B cell (primary cell): ENCODE measurements around the gene RPL39. TPM values are rescaled to one million over a fixed set of nuclear protein-coding genes. Genes with fewer than 3 reads are reported as not detected.
"Not testable (repeated sequence)": the region's sequence is repeated elsewhere in the genome, so short reads cannot be mapped to it uniquely, and the experiment has no call there.

Source experiments
- ATAC-seq: fragments of 200-7000 bp; cut with Tn5 transposase; one replicate; pipeline ENCODE4 v1.10.0; 2021; ENCODE audit warnings: low read depth, mild to moderate bottlenecking, moderate number of reproducible peaks, moderate library complexity
- CTCF ChIA-PET: fragments of 350-600 bp; sonication (Branson Sonifier 250); formaldehyde crosslinking; loops from one replicate; lab custom pipeline; 2021; ENCODE audit warnings: antibody characterized with exemption, inconsistent platforms; lab: Charles Lee
- POLR2A ChIA-PET: fragments of 350-600 bp; sonication (Branson Sonifier 250); formaldehyde crosslinking; loops from one replicate; lab custom pipeline; 2021; ENCODE audit warnings: antibody characterized with exemption; lab: Charles Lee
- DNase-seq: peaks from one replicate; pipeline ENCODE4 v3.0.0; 2013
- H2AFZ ChIP-seq: 2 replicates; pipeline ENCODE4 v1.6.1; 2012; ENCODE audit warnings: mild to moderate bottlenecking, low read depth, low read length; ENCODE audit not compliant: insufficient read depth, poor library complexity, severe bottlenecking
- H3K27ac ChIP-seq, 2 donors: 1 replicate in 1 of 2; 2 replicates in 1 of 2; pipeline ENCODE4 v1.5.1; 2012 to 2013; ENCODE audit warnings: low read length in 2 of 2, mild to moderate bottlenecking in 2 of 2, moderate library complexity in 1 of 2
- H3K27me3 ChIP-seq, 4 experiments: fragments of 200-600 bp in 1 of 4; sonication (generic) in 1 of 4; replicated peaks in 1 of 4; 1 replicate in 2 of 4; 2 replicates in 2 of 4; pipeline versions ENCODE4 v1.6.1 to v1.7.0; 2013 to 2016; ENCODE audit warnings: low read length in 3 of 4, mild to moderate bottlenecking in 2 of 4, mixed read lengths in 1 of 4, moderate library complexity in 1 of 4; ENCODE audit not compliant: insufficient read depth in 4 of 4, control insufficient read depth in 3 of 4; ENCODE audit errors: control extremely low read depth in 1 of 4
- H3K36me3 ChIP-seq, 2 experiments: replicated peaks in 1 of 2; 1 replicate in 1 of 2; 2 replicates in 1 of 2; pipeline versions ENCODE4 v1.6.1 to v1.7.1; 2013; ENCODE audit warnings: low read length in 1 of 2; ENCODE audit not compliant: insufficient read depth in 2 of 2, control insufficient read depth in 1 of 2; ENCODE audit errors: control extremely low read depth in 1 of 2, extremely low read depth in 1 of 2
- H3K4me1 ChIP-seq, 2 donors: fragments of 200-600 bp in 1 of 2; sonication (generic) in 1 of 2; 1 replicate in 1 of 2; 2 replicates in 1 of 2; pipeline versions ENCODE4 v1.5.1 to v1.6.1; 2013 to 2017; ENCODE audit warnings: low read length in 2 of 2; ENCODE audit not compliant: control insufficient read depth in 2 of 2, insufficient read depth in 2 of 2
- H3K4me2 ChIP-seq: replicated peaks from 2 replicates; pipeline ENCODE3; 2012; ENCODE audit warnings: mild to moderate bottlenecking, low read depth, low read length; ENCODE audit not compliant: poor library complexity, severe bottlenecking
- H3K4me3 ChIP-seq, 5 experiments: fragments of 200-600 bp in 1 of 5; sonication (generic) in 1 of 5; 1 replicate in 3 of 5; 2 replicates in 2 of 5; pipeline versions ENCODE4 v1.5.1 to v1.7.0; 2011 to 2016; ENCODE audit warnings: low read length in 4 of 5, mild to moderate bottlenecking in 4 of 5, low read depth in 2 of 5, control low read depth in 1 of 5, moderate library complexity in 1 of 5; ENCODE audit not compliant: insufficient read depth in 1 of 5; ENCODE audit errors: control extremely low read depth in 1 of 5, extremely low read depth in 1 of 5
- H3K79me2 ChIP-seq: fragments of 200-600 bp; sonication (generic); one replicate; pipeline ENCODE4 v1.6.0; 2016; ENCODE audit warnings: low read length; ENCODE audit not compliant: control insufficient read depth, insufficient read depth
- H3K9ac ChIP-seq: fragments of 200-600 bp; sonication (generic); 2 replicates; pipeline ENCODE4 v1.6.1; 2017; ENCODE audit warnings: mild to moderate bottlenecking, low read length, moderate library complexity
- H3K9me3 ChIP-seq, 3 donors: one replicate each; pipeline versions ENCODE4 v1.6.1 to v1.7.1; 2013; ENCODE audit warnings: low read length in 2 of 3; ENCODE audit not compliant: control insufficient read depth in 2 of 3, insufficient read depth in 1 of 3; ENCODE audit errors: control extremely low read depth in 1 of 3
- H4K20me1 ChIP-seq: 2 replicates; pipeline ENCODE4 v1.6.0; 2012; ENCODE audit warnings: mild to moderate bottlenecking, low read length; ENCODE audit not compliant: insufficient read depth, control insufficient read depth, poor library complexity, severe bottlenecking
- H3K27ac Mint-ChIP-seq: one replicate; pipeline ENCODE4 v1.8.0; 2021; ENCODE audit warnings: mixed read lengths
- H3K27me3 Mint-ChIP-seq: one replicate; pipeline ENCODE4 v1.8.0; 2021; ENCODE audit warnings: mixed read lengths
- H3K4me1 Mint-ChIP-seq: one replicate; pipeline ENCODE4 v1.8.0; 2021; ENCODE audit warnings: mixed read lengths
- H3K4me3 Mint-ChIP-seq: one replicate; pipeline ENCODE4 v1.8.0; 2021; ENCODE audit warnings: mixed read lengths
- H3K9me3 Mint-ChIP-seq: one replicate; pipeline ENCODE4 v1.8.0; 2022; ENCODE audit warnings: mixed read lengths; ENCODE audit not compliant: insufficient read depth
- CTCF ChIP-seq: fragments of 200-600 bp; IDR thresholded peaks from one replicate; pipeline ENCODE4 v1.8.0; 2022; ENCODE audit warnings: antibody characterized with exemption, mild to moderate bottlenecking
- EZH2 ChIP-seq: IDR thresholded peaks from 2 replicates; pipeline ENCODE4 v1.6.1; 2012; ENCODE audit warnings: borderline replicate concordance, low read depth, mild to moderate bottlenecking, moderate library complexity, low read length; ENCODE audit not compliant: insufficient read depth, poor library complexity, severe bottlenecking
- WGBS: methylation state at CpG from one replicate; pipeline ENCODE4 v1.1.5; 2013; ENCODE audit warnings: missing lambda C conversion rate; ENCODE audit not compliant: insufficient coverage; 5-methylcytosine and 5-hydroxymethylcytosine counted together
- intact Hi-C: fragments of 100-400 bp; cut with micrococcal nuclease; formaldehyde crosslinking; loops from one replicate; pipeline ENCODE4 v1.10.0; 2022
- polyA plus RNA-seq: library from polyadenylated mRNA; depleted of rRNA; stranded (reverse); fragments of >200 nt; gene quantifications from 2 replicates; pipeline ENCODE4 v1.2.3, GENCODE V29; 2012
- total RNA-seq, 2 donors: library from RNA; stranded (reverse); fragments of 120-200 nt in 1 of 2; gene quantifications; 1 replicate in 1 of 2; 2 replicates in 1 of 2; pipeline versions ENCODE4 v1.2.3 to v1.2.4, GENCODE V29; 2013 to 2022

RPL39 gene
- total and polyA plus RNA-seq, 2 donors (not counting 1 experiment from before 2014, with no cell fraction given) = 3,356 to 3,572 TPM

DNA sequence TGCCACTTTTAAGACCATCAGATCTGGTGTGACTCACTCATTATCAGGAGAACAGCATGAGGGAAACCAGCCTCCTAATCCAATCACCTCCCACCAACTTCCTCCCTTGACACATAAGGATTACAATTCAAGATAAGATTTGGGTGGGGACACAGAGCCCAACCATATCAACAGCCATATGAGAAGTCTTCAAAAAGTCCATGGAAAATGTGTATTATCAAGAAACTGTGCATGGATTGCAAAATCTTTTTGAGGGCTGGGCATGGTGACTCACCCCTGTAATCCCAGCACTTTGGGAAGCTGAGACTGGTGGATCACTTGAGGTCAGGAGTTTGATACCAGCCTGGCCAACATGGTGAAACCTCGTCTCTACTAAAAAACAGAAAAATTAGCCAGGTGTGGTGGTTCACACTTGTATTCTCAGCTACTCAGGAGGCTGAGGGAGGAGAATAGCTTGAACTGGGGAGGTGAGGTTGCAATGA is 17.8 kb upstream of the RPL39 start:
- H3K4me3 ChIP-seq = no peak overlapping the region
- ChIA-PET POLR2A (no interaction called here), CTCF (no interaction called here)
- H3K9me3 ChIP-seq = no peaks in the 10 kb centered on the region
- Mint-ChIP-seq H3K4me1 (no peaks in the 10 kb centered on the region), H3K27ac (no peak overlapping the region), H3K27me3 (no peaks in the 10 kb centered on the region), H3K4me3 (no peak overlapping the region), H3K9me3 (no peaks in the 10 kb centered on the region)
- no peaks in the 10 kb centered on the region for H3K4me1 ChIP-seq
- no peak overlapping the region for H3K9ac ChIP-seq
- no peak overlapping the region for H3K4me2 ChIP-seq
- H3K79me2 ChIP-seq = no peaks in the 10 kb centered on the region
- intact Hi-C loops = no loop called here
- no peak overlapping the region for H3K27ac ChIP-seq
- no peaks in the 10 kb centered on the region for H3K36me3 ChIP-seq
- no peak overlapping the region for H2AFZ ChIP-seq
- DNase-seq = no peak
- no CpG with 5 or more reads among the region's 1 CpG for WGBS
- ATAC-seq = no peak
- no peaks in the 10 kb centered on the region for H3K27me3 ChIP-seq
- TF ChIP-seq CTCF (no peak), EZH2 (no peak)
- no peaks in the 10 kb centered on the region for H4K20me1 ChIP-seq

GRCh38 chrX:119808461-119808860 is 17.0 kb upstream of the RPL39 start:
- WGBS = no CpG with 5 or more reads among the region's 4 CpGs
- intact Hi-C loops = not testable (repeated sequence)

More at GRCh38 chrX:119808461-119808860, 17.0 kb upstream of the RPL39 start:
- H3K79me2 ChIP-seq, H2AFZ ChIP-seq, H3K9ac ChIP-seq, H3K27me3 Mint-ChIP-seq, H3K27ac Mint-ChIP-seq, H3K4me1 Mint-ChIP-seq, H3K27me3 ChIP-seq, H3K36me3 ChIP-seq, CTCF ChIA-PET, H3K27ac ChIP-seq, ATAC-seq, H3K4me2 ChIP-seq, H3K9me3 ChIP-seq, H3K4me3 Mint-ChIP-seq, POLR2A ChIA-PET, H3K9me3 Mint-ChIP-seq, H3K4me3 ChIP-seq, H4K20me1 ChIP-seq, H3K4me1 ChIP-seq, DNase-seq: not testable (repeated sequence)
